NB4 (cell line): Measurements from ENCODE around the gene PBX3.

Source experiments
- MYC ChIP-seq: IDR thresholded peaks from 2 replicates; pipeline ENCODE4 v1.6.1; 2011; ENCODE audit warnings: low read depth, low read length
- TF ChIP-seq, protein P1 (sequence below): IDR thresholded peaks from one replicate; pipeline ENCODE4 v1.5.1; 2012; ENCODE audit warnings: low read depth, low read length

GRCh38 chr9:125885405-125886034 is 138.3 kb downstream of the PBX3 start:
- TF ChIP-seq, protein P1, sequence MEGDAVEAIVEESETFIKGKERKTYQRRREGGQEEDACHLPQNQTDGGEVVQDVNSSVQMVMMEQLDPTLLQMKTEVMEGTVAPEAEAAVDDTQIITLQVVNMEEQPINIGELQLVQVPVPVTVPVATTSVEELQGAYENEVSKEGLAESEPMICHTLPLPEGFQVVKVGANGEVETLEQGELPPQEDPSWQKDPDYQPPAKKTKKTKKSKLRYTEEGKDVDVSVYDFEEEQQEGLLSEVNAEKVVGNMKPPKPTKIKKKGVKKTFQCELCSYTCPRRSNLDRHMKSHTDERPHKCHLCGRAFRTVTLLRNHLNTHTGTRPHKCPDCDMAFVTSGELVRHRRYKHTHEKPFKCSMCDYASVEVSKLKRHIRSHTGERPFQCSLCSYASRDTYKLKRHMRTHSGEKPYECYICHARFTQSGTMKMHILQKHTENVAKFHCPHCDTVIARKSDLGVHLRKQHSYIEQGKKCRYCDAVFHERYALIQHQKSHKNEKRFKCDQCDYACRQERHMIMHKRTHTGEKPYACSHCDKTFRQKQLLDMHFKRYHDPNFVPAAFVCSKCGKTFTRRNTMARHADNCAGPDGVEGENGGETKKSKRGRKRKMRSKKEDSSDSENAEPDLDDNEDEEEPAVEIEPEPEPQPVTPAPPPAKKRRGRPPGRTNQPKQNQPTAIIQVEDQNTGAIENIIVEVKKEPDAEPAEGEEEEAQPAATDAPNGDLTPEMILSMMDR, result no peak
- no peak for TF ChIP-seq MYC
